Mucosa of stomach (tissue), 1 donor: ENCODE data around the gene SUCO.
"Not testable (repeated sequence)": the region's sequence is repeated elsewhere in the genome, so short reads cannot be mapped to it uniquely, and the experiment has no call there.

Source experiments
- H3K27me3 ChIP-seq: one replicate; pipeline ENCODE4 v1.7.0; 2013; ENCODE audit warnings: mild to moderate bottlenecking, low read length; ENCODE audit not compliant: control insufficient read depth, insufficient read depth
- H3K36me3 ChIP-seq: one replicate; pipeline ENCODE4 v1.7.0; 2013; ENCODE audit warnings: low read length; ENCODE audit not compliant: control insufficient read depth, insufficient read depth
- H3K4me1 ChIP-seq: one replicate; pipeline ENCODE4 v1.7.0; 2013; ENCODE audit warnings: mild to moderate bottlenecking, low read length; ENCODE audit not compliant: control insufficient read depth, insufficient read depth
- H3K4me3 ChIP-seq: one replicate; pipeline ENCODE4 v1.7.0; 2013; ENCODE audit warnings: low read length
- H3K9ac ChIP-seq: one replicate; pipeline ENCODE4 v1.7.0; 2013; ENCODE audit warnings: mild to moderate bottlenecking, low read length, moderate library complexity
- H3K9me3 ChIP-seq: one replicate; pipeline ENCODE4 v1.7.0; 2013; ENCODE audit warnings: mild to moderate bottlenecking, low read length, moderate library complexity; ENCODE audit not compliant: control insufficient read depth
- donor health status: Pancreatic carcinoma.

The SUCO gene

DNA sequence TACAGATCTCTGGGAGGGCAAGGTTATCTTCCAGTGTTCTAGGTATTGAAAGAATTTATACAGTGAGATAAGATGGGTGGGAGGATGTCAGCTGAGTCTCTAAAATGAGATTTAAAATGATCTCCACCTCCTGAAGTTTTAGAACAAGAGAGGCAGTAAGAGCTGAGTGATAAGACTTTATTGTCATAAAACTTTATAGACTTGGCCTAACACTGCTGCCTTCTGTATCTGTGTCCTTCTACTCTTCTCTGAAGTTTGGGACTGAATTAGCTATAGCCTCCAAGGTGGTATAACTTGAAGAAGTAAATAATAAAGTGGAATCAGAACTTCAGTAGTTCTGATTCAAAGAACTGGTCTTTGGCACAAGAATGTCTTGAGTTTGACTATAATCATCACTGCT, 48.3 kb downstream of the SUCO start:
- Histone ChIP-seq H3K36me3 (no peaks in the 10 kb centered on the region), H3K27me3 (no peaks in the 10 kb centered on the region), H3K4me3 (no peak overlapping the region), H3K9me3 (no peaks in the 10 kb centered on the region), H3K4me1 (peaks cover 4% of the 10 kb centered on the region), H3K9ac (no peak overlapping the region)

DNA sequence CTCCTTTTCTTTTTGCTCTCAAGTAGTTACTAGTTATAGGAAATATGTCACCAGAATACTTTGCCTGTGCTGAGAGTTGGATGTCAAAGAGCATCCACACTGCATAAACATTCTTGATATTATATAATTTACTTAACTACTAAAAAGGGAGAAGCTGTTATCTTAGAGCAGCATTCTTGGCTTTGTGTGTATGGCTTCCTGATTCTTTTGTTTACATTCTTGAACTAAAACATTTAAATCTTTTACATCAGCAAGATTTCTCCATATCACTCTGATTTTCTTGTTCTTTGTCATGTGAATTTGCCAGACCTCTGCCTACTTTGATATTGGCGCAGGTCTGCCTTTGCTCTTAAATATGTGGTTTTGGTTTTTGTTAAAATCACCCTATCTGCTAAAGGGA, 48.8 kb downstream of the SUCO start:
- Histone ChIP-seq H3K36me3 (no peaks in the 10 kb centered on the region), H3K4me3 (no peak overlapping the region), H3K4me1 (peaks cover 4% of the 10 kb centered on the region), H3K9ac (no peak overlapping the region), H3K27me3 (no peaks in the 10 kb centered on the region), H3K9me3 (no peaks in the 10 kb centered on the region)

DNA sequence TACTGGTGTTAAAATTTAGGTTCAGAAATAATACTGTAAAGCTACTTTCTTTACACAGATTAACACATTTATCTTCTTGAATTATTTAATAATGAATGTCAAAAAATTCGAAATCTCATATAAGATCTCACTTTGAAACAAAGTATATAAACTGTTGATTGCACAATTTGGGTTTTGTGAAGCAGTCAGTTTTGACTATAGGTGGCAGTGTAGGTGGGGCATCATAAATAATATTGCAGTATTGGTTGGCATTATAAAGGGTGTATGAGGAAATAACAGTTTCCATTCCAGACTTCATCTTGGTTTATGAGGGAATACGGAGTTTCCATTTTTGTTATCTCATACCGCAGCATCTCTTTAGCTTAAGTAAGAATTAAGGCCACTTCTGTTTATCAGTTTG, 49.9 kb downstream of the SUCO start:
- Histone ChIP-seq H3K9ac (no peak overlapping the region), H3K27me3 (no peaks in the 10 kb centered on the region), H3K4me1 (peaks cover 4% of the 10 kb centered on the region), H3K4me3 (no peak overlapping the region), H3K9me3 (no peaks in the 10 kb centered on the region), H3K36me3 (no peaks in the 10 kb centered on the region)

DNA sequence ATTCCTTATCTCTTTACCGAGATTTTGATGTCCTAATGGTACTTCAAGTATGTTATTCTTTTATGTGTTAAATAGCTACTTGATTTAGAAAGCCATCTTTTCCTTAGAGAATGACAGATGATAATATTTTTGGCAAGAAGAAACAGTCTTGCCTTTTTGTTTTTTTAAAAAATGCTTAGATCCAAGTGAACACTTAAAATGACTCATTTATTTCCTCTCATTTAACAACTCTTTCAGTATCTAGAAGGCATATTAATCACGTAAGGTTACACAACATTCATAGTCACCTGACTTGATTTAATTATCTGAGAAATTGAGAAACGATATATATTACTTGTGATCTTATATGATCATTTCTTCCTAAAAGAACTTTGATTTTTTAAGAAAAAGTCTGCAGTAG, 52.4 kb downstream of the SUCO start:
- Histone ChIP-seq H3K9me3 (no peaks in the 10 kb centered on the region), H3K36me3 (no peaks in the 10 kb centered on the region), H3K9ac (no peak overlapping the region), H3K4me3 (no peak overlapping the region), H3K27me3 (no peaks in the 10 kb centered on the region), H3K4me1 (peaks cover 9% of the 10 kb centered on the region)

DNA sequence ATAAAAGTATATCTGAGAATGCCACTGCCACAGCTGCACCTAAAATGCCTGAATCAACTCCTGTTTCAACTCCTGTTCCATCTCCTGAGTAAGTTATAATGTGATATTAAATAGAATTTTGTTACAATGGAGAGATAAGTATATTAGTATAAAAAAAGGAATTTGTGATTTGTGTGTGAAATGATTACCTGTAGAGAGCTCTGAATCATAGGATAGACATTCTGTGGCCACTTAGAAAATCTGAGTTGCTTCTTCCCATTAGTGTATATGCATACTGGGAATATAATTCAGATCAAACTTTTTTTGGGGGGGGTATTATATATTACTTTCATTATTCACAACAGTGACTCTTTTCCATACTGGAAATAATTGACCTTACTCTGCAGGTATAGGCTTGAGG, 52.9 kb downstream of the SUCO start:
- Histone ChIP-seq H3K36me3 (no peaks in the 10 kb centered on the region), H3K9ac (no peak overlapping the region), H3K27me3 (no peaks in the 10 kb centered on the region), H3K4me1 (peaks cover 9% of the 10 kb centered on the region), H3K9me3 (no peaks in the 10 kb centered on the region), H3K4me3 (no peak overlapping the region)

DNA sequence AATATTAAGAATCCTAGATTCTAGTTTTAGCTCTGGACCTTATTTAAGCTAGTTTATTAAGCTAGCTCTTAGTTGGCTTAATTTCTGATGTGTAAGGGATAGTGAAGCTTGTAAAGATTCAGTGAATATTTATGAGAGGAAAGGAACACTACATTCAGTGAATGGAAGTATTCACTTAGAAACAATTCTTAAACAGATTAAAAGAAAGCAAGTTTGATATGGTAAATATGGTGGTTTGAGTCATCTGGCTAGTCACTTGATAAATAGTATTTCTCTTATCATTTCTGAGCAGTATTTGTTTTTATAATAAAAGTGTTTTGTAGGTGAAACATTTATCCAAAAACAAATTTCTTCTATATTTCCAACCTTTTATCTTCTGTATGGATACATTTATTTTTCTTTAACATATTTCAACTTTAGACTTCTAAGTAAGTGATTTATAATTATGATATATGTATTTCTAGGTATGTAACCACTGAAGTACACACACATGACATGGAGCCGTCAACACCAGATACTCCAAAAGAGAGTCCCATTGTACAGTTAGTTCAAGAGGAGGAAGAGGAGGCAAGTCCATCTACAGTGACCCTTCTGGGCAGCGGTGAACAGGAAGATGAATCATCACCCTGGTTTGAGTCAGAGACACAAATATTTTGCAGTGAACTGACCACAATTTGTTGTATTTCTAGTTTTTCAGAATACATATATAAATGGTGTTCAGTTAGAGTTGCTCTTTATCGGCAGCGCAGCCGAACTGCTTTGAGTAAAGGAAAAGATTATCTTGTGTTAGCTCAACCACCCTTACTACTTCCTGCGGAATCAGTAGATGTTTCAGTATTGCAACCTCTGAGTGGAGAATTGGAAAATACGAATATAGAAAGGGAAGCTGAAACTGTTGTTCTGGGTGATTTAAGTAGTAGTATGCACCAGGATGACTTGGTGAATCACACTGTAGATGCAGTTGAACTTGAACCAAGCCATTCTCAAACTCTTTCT, 55.6 kb downstream of the SUCO start:
- Histone ChIP-seq H3K4me1 (peaks cover 9% of the 10 kb centered on the region), H3K4me3 (no peak overlapping the region), H3K36me3 (no peaks in the 10 kb centered on the region), H3K9me3 (no peaks in the 10 kb centered on the region), H3K9ac (no peak overlapping the region), H3K27me3 (no peaks in the 10 kb centered on the region)

DNA sequence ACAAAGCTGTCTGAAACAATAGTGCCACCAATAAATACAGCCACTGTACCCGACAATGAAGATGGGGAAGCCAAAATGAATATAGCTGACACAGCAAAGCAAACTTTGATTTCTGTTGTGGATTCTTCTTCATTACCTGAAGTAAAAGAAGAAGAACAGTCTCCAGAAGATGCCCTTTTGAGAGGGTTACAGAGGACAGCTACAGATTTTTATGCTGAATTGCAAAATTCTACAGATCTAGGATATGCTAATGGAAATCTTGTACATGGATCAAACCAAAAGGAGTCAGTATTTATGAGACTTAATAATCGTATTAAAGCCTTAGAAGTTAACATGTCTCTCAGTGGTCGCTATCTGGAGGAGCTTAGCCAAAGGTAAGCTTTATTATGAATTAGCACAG, 56.6 kb downstream of the SUCO start:
- no peaks in the 10 kb centered on the region for H3K27me3 ChIP-seq
- no peak overlapping the region for H3K9ac ChIP-seq
- H3K36me3 ChIP-seq = no peaks in the 10 kb centered on the region
- no peak overlapping the region for H3K4me3 ChIP-seq
- H3K9me3 ChIP-seq = no peaks in the 10 kb centered on the region
- H3K4me1 ChIP-seq = peaks cover 9% of the 10 kb centered on the region

DNA sequence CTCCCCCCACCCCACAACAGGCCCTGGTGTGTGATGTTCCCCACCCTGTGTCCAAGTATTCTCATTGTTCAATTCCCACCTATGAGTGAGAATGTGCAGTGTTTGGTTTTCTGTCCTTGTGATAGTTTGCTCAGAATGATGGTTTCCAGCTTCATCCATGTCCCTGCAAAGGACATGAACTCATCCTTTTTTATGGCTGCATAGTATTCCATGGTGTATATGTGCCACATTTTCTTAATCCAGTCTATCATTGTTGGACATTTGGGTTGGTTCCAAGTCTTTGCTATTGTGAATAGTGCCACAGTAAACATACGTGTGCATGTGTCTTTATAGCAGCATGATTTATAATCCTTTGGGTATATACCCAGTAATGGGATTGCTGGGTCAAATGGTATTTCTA, 58.5 kb downstream of the SUCO start:
- not testable (repeated sequence) for H3K4me1 ChIP-seq, H3K4me3 ChIP-seq, H3K9ac ChIP-seq, H3K36me3 ChIP-seq, H3K27me3 ChIP-seq, H3K9me3 ChIP-seq

DNA sequence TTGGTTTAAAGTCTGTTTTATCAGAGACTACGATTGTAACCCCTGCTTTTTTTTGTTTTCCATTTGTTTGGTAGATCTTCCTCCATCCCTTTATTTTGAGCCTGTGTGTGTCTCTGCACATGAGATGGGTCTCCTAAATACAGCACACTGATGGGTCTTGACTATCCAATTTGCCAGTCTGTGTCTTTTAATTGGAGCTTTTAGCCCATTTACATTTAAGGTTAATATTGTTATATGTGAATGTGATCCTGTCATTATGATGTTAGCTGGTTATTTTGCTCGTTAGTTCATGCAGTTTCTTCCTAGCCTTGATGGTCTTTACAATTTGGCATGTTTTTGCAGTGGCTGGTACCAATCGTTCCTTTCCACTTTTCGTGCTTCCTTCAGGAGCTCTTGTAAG, 62.1 kb downstream of the SUCO start:
- not testable (repeated sequence) for H3K9ac ChIP-seq, H3K4me3 ChIP-seq, H3K36me3 ChIP-seq, H3K27me3 ChIP-seq, H3K4me1 ChIP-seq, H3K9me3 ChIP-seq

DNA sequence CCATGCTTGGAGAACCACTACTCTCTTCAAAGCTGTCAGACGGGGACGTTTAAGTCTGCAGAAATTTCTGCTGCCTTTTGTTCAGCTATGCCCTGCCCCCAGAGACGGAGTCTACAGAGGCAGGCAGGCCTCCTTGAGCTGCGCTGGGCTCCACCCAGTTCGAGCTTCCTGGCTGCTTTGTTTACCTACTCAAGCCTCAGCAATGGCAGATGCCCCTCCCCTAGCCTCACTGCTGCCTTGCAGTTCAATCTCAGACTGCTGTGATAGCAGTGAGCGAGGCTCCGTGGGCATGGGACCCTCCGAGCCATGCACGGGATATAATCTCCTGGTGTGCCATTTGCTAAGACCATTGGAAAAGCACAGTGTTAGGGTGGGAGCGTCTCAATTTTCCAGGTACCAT, 63.8 kb downstream of the SUCO start:
- not testable (repeated sequence) for H3K4me3 ChIP-seq, H3K9me3 ChIP-seq, H3K27me3 ChIP-seq, H3K36me3 ChIP-seq, H3K4me1 ChIP-seq, H3K9ac ChIP-seq

DNA sequence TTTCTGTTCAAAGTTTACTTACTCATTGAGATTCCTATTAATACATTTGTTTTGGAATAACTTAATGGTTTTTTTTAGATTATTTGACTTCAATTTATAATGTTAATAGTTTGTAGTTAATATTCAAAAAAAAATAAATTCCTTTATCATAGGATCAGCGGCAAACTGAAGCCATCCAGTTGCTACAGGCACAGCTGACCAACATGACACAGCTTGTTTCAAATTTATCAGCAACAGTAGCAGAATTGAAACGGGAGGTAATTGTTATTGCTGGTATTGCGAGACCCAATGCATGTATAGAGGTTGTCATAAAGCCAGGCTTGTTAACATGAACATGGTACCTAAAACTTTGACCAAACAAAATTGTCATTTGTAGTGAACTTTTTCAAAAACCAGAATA, 67.0 kb downstream of the SUCO start:
- no peaks in the 10 kb centered on the region for H3K9me3 ChIP-seq
- no peak overlapping the region for H3K4me3 ChIP-seq
- H3K36me3 ChIP-seq = no peaks in the 10 kb centered on the region
- H3K4me1 ChIP-seq = no peaks in the 10 kb centered on the region
- H3K9ac ChIP-seq = no peak overlapping the region
- no peaks in the 10 kb centered on the region for H3K27me3 ChIP-seq

DNA sequence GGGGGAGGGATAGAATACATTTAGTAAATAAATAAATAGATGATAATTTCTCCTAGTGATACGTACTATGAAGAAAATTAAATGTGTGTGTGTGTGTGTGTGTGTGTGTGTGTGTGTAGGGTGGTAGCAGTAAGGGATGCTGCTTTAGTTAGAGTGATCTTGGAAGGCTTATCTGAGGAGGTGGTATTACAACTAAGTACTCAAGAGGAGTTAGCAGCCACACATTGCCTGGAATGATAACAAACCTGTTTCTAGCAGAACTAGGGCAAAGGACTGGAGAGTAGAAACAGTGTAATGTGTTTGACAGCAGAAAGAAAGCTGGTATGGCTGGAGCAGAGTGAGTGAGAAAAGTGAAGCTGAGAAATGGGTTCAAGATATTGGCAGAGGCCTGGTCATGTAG, 67.7 kb downstream of the SUCO start:
- H3K36me3 ChIP-seq = no peaks in the 10 kb centered on the region
- H3K4me3 ChIP-seq = no peak overlapping the region
- no peaks in the 10 kb centered on the region for H3K9me3 ChIP-seq
- H3K27me3 ChIP-seq = no peaks in the 10 kb centered on the region
- no peak overlapping the region for H3K9ac ChIP-seq
- H3K4me1 ChIP-seq = no peaks in the 10 kb centered on the region
